Neural progenitor cell (in vitro differentiated cells): ENCODE data around the gene ADRA2B.

Experiments
- EZH2 ChIP-seq: fragments of 200-600 bp; sonication (generic); IDR thresholded peaks from 2 replicates; pipeline ENCODE4 v1.6.1; 2017; ENCODE audit warnings: antibody characterized with exemption, mild to moderate bottlenecking, moderate library complexity
- EZH2phosphoT487 ChIP-seq: fragments of 200-600 bp; sonication (generic); IDR thresholded peaks from 2 replicates; pipeline ENCODE4 v1.6.1; 2017; ENCODE audit warnings: antibody characterized with exemption
- TF ChIP-seq, protein P1 (sequence below): fragments of 200-600 bp; sonication (generic); IDR thresholded peaks from 2 replicates; pipeline ENCODE4 v1.5.1; 2017; ENCODE audit warnings: antibody characterized with exemption, mild to moderate bottlenecking

DNA sequence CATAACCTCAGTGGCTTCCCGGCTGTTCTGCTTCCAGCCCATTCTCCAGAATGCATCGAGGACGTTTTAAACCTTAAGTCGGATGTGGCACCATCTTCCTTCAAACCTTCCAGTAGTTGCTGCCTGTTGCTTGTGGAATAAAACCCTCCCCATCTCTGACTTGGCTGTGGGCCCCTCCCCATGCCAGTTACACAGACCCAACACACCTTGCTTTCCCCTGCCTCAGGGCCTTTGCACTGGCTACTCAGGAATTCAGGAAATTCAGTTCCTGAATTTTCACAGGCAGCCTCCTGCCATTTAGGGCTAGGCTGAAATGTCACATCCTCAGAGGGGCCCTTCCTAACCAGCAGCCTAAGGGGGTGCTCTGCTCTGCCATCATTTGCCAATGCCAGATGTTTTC is 5.0 kb upstream of the ADRA2B start:
- TF ChIP-seq, protein P1, sequence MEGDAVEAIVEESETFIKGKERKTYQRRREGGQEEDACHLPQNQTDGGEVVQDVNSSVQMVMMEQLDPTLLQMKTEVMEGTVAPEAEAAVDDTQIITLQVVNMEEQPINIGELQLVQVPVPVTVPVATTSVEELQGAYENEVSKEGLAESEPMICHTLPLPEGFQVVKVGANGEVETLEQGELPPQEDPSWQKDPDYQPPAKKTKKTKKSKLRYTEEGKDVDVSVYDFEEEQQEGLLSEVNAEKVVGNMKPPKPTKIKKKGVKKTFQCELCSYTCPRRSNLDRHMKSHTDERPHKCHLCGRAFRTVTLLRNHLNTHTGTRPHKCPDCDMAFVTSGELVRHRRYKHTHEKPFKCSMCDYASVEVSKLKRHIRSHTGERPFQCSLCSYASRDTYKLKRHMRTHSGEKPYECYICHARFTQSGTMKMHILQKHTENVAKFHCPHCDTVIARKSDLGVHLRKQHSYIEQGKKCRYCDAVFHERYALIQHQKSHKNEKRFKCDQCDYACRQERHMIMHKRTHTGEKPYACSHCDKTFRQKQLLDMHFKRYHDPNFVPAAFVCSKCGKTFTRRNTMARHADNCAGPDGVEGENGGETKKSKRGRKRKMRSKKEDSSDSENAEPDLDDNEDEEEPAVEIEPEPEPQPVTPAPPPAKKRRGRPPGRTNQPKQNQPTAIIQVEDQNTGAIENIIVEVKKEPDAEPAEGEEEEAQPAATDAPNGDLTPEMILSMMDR, result no peak
- TF ChIP-seq EZH2phosphoT487 (no peak), EZH2 (no peak)
